GM12865 (cell line): ENCODE measurements around the gene ARID3A.

Experiments
- DNase-seq: peaks from one replicate; pipeline ENCODE4 v3.0.0; 2010; ENCODE audit warnings: low read depth
- H3K4me3 ChIP-seq: 2 replicates; pipeline ENCODE4 v1.5.1; 2011; ENCODE audit warnings: mild to moderate bottlenecking, low read depth, low read length, control low read depth
- TF ChIP-seq, protein P1 (sequence below): IDR thresholded peaks from 2 replicates; pipeline ENCODE4 v1.5.1; 2011; ENCODE audit warnings: low read length, control low read depth, low read depth, inconsistent platforms; ENCODE audit not compliant: insufficient read depth; ENCODE audit errors: missing control alignments

The ARID3A gene

DNA sequence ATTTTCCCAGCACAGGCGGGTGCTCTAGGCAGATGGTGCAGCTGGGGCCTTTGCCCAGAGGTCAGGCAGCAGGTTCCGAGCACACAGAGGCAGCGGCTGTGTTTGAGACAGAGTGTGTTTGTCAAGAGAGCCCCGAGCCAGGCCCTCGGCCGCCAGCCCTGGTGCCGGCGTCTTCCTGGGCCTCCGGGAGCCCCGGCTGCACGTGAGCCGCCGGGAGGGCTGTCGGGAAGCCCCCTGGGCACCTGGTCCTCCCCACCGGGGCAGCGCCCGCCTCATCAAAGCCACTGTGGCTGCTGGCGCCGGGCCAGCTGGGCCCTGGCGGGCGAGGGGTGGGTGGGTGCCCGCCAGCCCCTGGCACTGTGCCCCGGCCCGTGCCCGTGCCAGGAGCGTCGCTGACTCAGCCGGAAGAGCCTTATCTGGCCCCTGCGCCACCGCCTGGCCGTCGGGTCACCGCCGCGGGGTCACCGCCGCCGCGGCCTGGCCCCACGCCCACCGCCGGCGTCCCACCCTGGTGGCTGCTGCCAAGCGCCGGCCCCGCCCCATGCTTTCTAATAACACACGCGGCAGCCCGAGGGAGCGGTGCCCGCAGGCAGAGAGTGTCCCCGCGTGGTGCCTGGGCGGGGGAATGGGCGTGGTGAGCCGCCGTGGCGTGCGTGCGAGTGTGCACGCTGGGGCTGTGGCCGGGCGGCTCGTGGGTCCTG lies 14.9 kb downstream of the ARID3A start:
- peak overlapping the region; percentile 42 for H3K4me3 ChIP-seq
- DNase-seq: peak; percentile 50
- TF ChIP-seq, protein P1, sequence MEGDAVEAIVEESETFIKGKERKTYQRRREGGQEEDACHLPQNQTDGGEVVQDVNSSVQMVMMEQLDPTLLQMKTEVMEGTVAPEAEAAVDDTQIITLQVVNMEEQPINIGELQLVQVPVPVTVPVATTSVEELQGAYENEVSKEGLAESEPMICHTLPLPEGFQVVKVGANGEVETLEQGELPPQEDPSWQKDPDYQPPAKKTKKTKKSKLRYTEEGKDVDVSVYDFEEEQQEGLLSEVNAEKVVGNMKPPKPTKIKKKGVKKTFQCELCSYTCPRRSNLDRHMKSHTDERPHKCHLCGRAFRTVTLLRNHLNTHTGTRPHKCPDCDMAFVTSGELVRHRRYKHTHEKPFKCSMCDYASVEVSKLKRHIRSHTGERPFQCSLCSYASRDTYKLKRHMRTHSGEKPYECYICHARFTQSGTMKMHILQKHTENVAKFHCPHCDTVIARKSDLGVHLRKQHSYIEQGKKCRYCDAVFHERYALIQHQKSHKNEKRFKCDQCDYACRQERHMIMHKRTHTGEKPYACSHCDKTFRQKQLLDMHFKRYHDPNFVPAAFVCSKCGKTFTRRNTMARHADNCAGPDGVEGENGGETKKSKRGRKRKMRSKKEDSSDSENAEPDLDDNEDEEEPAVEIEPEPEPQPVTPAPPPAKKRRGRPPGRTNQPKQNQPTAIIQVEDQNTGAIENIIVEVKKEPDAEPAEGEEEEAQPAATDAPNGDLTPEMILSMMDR: no peak

DNA sequence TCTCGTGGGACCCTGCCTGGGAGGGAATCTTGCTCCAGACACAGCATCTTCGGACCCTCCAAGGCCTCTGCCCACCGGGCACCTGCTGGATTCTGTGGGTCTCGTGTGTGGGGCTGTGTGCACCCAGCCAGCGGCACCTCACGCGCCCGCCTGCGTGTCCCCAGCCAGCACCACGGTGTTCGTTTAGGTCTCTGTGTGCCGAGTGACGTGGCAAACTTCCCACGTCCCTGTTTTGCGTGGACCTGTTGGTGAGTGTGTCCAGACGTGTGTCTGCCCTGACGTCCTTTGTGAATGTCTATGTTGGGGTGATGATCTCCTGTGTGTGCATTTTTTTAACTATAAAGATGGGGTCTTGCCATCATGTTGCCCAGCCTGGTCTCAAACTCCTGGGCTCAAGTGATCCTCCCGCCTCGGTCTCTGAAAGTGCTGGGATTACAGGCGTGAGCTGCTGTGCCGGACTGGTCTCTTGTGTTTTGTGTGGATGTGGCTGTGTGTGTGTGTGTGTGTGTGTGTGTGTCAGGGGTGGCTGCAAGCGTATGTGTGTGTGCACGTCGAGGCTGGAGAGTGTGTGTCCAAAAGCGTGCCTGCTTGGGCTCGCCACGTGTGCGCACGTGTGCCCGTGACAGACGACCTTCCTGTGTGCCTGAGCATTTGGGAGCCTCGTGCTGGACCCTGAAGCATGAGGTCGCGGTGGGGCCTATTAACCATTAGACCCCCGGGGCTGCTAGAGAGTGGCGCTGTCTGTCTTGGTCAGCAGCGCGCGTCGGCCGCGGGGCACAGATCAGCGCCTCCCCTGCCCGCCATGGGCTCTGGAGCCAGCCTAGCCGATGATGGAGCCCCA lies 15.7 kb downstream of the ARID3A start:
- TF ChIP-seq, protein P1: no peak
- DNase-seq: no peak
- H3K4me3 ChIP-seq: peak overlapping the region; percentile 20; the same call in 1 of the 2 replicates

DNA sequence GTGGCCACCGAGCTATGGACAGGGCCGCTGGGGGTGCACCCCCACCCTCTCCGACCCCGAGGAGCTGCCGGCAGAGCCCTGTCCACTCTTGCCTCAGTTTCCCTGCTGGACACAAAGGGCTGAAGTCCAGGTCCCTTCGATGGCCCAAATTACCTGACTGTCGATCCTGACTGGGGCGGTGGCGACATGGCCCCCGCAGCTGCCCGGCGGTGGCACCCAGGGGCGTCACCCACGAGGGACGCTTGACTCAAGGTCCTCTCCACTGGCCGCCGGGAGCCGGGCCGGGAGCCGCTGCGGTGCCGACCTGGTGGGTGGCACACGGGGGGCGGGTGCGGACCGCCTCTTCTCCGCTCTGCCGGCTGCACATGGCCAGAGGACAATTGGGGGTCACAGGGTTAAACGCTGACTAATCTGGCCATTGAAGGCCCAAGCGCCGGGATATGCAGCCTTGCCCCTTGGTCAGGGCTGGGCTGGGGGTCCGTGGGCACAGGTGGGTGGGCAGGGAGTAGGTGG lies 16.4 kb downstream of the ARID3A start:
- no peak overlapping the region for H3K4me3 ChIP-seq
- TF ChIP-seq, protein P1: no peak
- DNase-seq: no peak

DNA sequence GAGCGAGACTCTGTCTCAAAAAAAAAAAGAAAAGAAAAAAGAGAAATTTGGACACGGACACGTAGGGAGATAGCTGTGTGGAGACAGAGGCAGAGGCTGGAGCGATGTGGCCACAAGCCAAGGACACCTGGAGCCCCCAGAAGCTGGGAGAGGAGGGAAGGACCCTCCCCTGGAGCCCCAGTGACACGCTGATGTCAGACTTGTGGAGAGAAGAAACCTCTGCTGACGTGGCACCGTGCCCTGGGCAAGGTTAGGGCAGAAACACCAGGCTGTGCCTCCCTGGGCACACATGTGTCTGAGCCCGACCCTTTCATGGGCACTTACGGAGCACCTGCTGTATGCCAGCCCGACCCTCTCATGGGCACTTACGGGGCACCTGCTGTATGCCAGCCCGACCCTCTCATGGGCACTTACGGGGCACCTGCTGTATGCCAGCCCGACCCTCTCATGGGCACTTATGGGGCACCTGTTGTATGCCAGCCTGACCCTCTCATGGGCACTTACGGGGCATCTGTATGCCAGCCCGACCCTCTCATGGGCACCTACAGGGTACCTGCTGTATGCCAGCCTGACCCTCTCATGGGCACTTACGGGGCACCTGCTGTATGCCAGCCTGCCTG lies 17.8 kb downstream of the ARID3A start:
- TF ChIP-seq, protein P1: no peak
- H3K4me3 ChIP-seq: no peak overlapping the region
- DNase-seq: no peak

DNA sequence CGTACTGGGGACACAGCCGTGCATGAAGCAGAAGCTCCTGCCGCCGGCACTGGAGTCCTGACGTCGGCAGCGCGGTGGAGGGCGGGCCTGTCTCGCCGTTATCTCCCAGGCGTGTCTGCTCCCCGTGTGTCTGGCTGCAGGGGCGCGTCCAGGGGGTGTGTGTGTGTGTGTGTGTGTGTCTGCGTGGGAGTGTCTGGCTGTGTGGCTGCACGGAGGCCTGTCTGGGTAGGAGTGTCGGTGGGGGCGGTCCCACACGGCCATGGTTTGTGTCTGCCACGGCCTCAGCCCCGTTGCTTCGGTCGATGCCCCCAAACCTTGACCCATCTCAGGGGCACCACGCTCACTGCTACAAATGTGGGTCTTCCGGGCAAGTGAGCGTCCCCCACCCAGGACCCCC lies 18.3 kb downstream of the ARID3A start:
- no peak for DNase-seq
- TF ChIP-seq, protein P1: no peak
- H3K4me3 ChIP-seq: no peak overlapping the region

DNA sequence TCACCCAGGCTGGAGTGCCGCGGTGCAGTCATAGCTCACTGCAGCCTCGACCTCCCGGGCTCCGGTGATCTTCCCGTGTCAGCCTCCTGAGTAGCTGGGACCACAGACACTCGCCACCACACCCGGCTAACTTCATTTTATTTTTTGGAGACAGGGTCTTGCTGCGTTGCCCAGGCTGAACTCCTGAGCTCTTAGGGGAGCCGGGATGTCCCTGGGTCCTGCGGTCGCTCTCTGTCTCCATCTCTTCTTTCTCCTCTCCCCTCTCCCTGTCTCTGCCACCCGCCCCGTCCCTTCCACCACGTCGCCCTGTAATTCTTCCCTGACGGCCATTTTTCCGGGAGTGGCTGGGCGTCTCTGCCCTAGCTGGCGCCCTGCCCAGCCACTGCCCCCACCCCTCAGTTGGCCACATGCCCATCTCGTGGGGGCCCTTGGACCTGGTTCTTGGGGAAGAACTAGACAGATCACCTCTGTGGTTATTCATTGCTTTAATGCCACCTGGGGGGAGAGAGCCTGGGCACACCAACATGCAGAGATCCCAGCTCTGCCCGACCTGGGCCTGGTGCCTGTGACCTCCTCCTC lies 18.9 kb downstream of the ARID3A start:
- DNase-seq: no peak

More for the DNA sequence above, 18.9 kb downstream of the ARID3A start:
- TF ChIP-seq, protein P1: no peak
- no peak overlapping the region for H3K4me3 ChIP-seq
